NCI-H526 treated with DMSO at 0.1 percent for 48 hours (cell line): ENCODE results near the gene SCN3A.

Experiments used
- DNase-seq: peaks from one replicate; lab custom pipeline; 2025; lab: John Stamatoyannopoulos, UW

SCN3A gene

DNA sequence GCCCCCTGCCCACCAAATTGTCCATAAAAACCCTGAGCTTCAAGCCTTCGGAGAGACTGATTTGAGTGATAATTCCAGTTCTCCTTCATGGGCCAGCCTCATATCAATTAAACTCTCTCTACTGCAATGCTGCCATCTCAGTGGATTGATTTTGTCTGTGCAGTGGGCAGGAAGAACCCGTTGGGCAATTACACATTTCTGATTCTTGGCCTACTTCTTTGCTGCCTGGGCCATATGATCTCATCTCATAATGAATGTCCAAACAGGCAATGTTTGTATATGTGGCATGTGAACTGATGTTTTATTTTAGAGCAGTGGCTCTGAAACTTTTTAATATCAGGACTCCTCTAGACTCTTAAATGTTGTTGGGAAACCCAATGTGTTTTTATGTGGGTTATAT is 147.3 kb downstream of the SCN3A start:
- no peak for DNase-seq

DNA sequence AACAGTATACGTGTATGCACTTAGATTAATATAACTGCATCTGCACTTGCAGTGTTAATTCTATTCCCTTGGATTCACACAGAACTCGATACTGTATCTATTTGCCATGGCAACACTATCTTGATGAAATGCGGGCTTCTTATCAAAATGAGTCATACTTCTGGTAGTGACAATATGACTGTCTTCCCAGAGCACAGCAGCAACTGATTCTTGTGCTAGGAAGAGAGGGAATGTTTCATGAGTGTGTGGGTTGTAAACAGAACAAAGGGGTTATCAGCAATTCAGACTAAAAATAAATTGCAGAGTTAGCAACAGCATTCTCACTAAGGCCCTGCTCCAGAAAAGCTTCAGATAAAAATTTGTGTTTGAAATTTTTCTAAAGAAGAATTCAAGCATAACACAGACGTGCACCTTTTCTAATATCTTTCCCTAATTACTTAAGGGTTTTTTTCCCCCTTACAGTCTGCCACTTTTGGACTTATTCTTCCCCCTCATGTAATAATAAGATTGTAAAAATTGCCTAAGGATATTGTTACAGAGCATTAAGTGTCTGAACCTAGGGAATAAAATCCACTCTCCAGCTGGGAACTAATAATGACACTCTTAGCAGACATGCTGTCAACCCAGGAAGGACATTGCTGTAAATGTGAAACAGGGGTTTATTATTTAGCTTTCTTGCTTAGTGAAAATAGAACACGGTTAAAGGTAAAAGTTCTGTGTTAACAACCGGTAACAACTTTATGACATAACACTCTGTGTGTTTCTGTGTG is 148.6 kb downstream of the SCN3A start:
- no peak for DNase-seq

DNA sequence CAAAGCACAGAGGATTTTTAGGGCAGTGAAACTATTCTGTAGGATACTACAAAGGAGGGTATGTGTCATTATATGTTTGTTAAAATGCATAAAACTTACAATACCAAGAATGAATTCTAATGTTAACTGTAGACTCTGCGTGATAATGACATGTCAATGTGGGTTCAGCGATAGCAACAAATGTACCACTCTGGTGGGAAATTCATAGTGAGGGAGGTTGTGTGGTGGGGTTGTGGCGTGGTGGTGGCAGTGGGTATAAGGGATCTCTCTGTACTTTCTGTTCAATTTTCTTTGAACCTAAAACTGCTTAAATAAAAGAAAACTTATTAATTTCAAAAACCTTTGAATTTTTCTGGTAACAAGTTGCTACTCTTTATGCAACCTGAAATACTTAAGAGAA is 149.2 kb downstream of the SCN3A start:
- DNase-seq, result no peak

DNA sequence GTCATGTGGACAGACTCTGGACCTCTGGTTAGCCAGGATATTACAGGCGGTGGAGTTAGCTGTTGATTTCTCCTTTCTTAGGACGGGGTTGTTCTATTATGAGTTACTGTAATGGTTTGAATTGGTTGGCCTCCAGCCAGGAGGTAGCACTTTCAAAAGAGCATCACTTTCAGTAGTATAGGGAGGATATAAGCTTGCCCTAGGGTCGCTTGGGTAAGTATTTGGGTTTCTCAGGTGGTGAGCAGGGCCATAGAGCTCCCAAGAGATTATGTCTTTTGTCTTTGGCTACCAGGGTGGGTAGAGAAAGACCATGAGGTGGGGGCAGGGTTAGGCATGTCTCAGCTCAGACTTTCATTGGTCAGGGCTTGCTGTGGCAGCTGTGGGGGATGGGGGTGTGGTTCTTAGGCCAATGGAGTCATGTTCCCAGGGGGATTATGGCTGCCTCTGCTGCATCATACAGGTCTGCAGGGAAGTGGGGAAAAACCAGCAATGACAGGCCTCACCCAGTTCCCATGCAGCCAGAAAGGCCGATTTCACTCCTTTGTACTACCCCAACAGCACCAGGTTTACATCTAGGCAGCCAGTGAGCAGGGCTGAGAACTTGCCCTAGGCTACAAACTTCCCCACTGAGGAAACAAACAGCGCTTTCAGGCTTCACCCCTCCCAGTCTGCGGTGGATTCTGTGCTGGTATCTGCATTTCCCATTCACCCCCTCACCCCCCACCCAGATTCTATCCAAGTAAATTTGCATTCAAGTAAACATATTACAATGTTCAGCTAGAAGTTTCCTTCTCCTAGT is 159.1 kb downstream of the SCN3A start:
- no peak for DNase-seq
